DOHH2 (cell line): ENCODE measurements around the gene BHLHE23.

Experiments
- CTCF ChIP-seq: fragments of 200-600 bp; sonication (generic); IDR thresholded peaks from one replicate; pipeline ENCODE4 v1.5.1; 2014; ENCODE audit warnings: antibody characterized with exemption, mild to moderate bottlenecking, low read depth, low read length; ENCODE audit not compliant: poor library complexity, severe bottlenecking
- EZH2phosphoT487 ChIP-seq: fragments of 200-600 bp; sonication (generic); IDR thresholded peaks from 2 replicates; pipeline ENCODE4 v1.6.1; 2017; ENCODE audit warnings: borderline replicate concordance, mild to moderate bottlenecking, antibody characterized with exemption, low read length, moderate library complexity, mixed read lengths

GRCh38 chr20:63017076-63017825 is 10.5 kb upstream of the BHLHE23 start:
- TF ChIP-seq CTCF = no peak
- TF ChIP-seq EZH2phosphoT487 = no peak
